ENCODE results near the gene SOX1.

SOX1 gene

GRCh38 chr13:112078879-112079531 is 12.1 kb downstream of the SOX1 start:
- no peak overlapping the region for H3K27ac ChIP-seq (ENCODE audit: extremely low read depth, low read depth, low read length)
- H3K36me3 ChIP-seq (ENCODE audit: control insufficient read depth in 2 of 2, insufficient read depth in 1 of 2, low read length in 2 of 2): no peaks in the 10 kb centered on the region
- H3K4me1 ChIP-seq (ENCODE audit: control insufficient read depth, insufficient read depth, low read length): no peaks in the 10 kb centered on the region; the same call in 1 of the 2 replicates
- H3K4me3 ChIP-seq (ENCODE audit: low read depth, low read length): no peak overlapping the region
- CTCF ChIA-PET: no interaction called here
- POLR2A ChIA-PET: no interaction called here
- no peaks in the 10 kb centered on the region for H3K9me3 ChIP-seq (ENCODE audit: control insufficient read depth, insufficient read depth, low read depth, low read length)
- TF ChIP-seq ZNF433 (tag by site-specific recombination; IDR thresholded peaks at IDR 0.05; ENCODE audit: low read depth) (no peak), ZNF707 (tag by site-specific recombination; IDR thresholded peaks at IDR 0.05) (0 out of 2 replicates have a peak, but pooled peaks have one; percentile 49), ZNF514 (tag by site-specific recombination; IDR thresholded peaks at IDR 0.05) (peak; percentile 37; the same call in 1 of the 2 replicates), ZSCAN18 (tag by site-specific recombination; IDR thresholded peaks at IDR 0.05) (no peak), ZNF19 (tag by site-specific recombination; IDR thresholded peaks at IDR 0.05; ENCODE audit: low read depth) (no peak), ZSCAN23 (tag by site-specific recombination; IDR thresholded peaks at IDR 0.05) (peak; percentile 58; the same call in 1 of the 2 replicates), ZNF112 (tag by site-specific recombination; IDR thresholded peaks at IDR 0.05) (no peak), ZNF138 (tag by site-specific recombination; IDR thresholded peaks at IDR 0.05; ENCODE audit: borderline replicate concordance) (no peak), ZEB2 (tag by site-specific recombination; IDR thresholded peaks at IDR 0.05) (no peak), ZNF768 (tag by site-specific recombination; IDR thresholded peaks at IDR 0.05) (no peak), ZNF571 (tag by site-specific recombination; IDR thresholded peaks at IDR 0.05) (peak; percentile 77; the same call in 1 of the 2 replicates), ZNF670 (tag by site-specific recombination; IDR thresholded peaks at IDR 0.05; ENCODE audit: low read depth) (peak; percentile 89; the same call in 1 of the 2 replicates), SP2 (tag by site-specific recombination; IDR thresholded peaks at IDR 0.05) (no peak), SP3 (tag by site-specific recombination; IDR thresholded peaks at IDR 0.05) (no peak), ZBTB6 (tag by site-specific recombination; IDR thresholded peaks at IDR 0.05) (0 out of 2 replicates have a peak, but pooled peaks have one; percentile 27), ZNF404 (tag by site-specific recombination; IDR thresholded peaks at IDR 0.05) (no peak), ZBTB20 (tag by site-specific recombination; IDR thresholded peaks at IDR 0.05) (no peak), ZIC2 (tag by site-specific recombination; IDR thresholded peaks at IDR 0.05) (peak; percentile 93), ZXDB (tag by site-specific recombination; IDR thresholded peaks at IDR 0.05) (no peak), ZNF239 (tag by site-specific recombination; IDR thresholded peaks at IDR 0.05) (no peak), PATZ1 (tag by site-specific recombination; IDR thresholded peaks at IDR 0.05) (peak; percentile 22; the same call in 1 of the 2 replicates), ZNF133 (tag by site-specific recombination; IDR thresholded peaks at IDR 0.05) (no peak), ZFHX2 (tag by site-specific recombination; conservative IDR thresholded peaks at IDR 0.05) (0 out of 2 replicates have a peak, but pooled peaks have one; percentile 18), ZNF23 (tag by site-specific recombination; IDR thresholded peaks at IDR 0.05; ENCODE audit: borderline replicate concordance) (no peak), HOXD13 (CRISPR knock-in tag; IDR thresholded peaks at IDR 0.05; ENCODE audit: borderline replicate concordance) (no peak)
- TF ChIP-seq, protein P1, sequence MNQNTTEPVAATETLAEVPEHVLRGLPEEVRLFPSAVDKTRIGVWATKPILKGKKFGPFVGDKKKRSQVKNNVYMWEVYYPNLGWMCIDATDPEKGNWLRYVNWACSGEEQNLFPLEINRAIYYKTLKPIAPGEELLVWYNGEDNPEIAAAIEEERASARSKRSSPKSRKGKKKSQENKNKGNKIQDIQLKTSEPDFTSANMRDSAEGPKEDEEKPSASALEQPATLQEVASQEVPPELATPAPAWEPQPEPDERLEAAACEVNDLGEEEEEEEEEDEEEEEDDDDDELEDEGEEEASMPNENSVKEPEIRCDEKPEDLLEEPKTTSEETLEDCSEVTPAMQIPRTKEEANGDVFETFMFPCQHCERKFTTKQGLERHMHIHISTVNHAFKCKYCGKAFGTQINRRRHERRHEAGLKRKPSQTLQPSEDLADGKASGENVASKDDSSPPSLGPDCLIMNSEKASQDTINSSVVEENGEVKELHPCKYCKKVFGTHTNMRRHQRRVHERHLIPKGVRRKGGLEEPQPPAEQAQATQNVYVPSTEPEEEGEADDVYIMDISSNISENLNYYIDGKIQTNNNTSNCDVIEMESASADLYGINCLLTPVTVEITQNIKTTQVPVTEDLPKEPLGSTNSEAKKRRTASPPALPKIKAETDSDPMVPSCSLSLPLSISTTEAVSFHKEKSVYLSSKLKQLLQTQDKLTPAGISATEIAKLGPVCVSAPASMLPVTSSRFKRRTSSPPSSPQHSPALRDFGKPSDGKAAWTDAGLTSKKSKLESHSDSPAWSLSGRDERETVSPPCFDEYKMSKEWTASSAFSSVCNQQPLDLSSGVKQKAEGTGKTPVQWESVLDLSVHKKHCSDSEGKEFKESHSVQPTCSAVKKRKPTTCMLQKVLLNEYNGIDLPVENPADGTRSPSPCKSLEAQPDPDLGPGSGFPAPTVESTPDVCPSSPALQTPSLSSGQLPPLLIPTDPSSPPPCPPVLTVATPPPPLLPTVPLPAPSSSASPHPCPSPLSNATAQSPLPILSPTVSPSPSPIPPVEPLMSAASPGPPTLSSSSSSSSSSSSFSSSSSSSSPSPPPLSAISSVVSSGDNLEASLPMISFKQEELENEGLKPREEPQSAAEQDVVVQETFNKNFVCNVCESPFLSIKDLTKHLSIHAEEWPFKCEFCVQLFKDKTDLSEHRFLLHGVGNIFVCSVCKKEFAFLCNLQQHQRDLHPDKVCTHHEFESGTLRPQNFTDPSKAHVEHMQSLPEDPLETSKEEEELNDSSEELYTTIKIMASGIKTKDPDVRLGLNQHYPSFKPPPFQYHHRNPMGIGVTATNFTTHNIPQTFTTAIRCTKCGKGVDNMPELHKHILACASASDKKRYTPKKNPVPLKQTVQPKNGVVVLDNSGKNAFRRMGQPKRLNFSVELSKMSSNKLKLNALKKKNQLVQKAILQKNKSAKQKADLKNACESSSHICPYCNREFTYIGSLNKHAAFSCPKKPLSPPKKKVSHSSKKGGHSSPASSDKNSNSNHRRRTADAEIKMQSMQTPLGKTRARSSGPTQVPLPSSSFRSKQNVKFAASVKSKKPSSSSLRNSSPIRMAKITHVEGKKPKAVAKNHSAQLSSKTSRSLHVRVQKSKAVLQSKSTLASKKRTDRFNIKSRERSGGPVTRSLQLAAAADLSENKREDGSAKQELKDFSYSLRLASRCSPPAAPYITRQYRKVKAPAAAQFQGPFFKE (tag by site-specific recombination; IDR thresholded peaks at IDR 0.05; ENCODE audit: borderline replicate concordance): no peak
